ENCODE measurements around the gene ZBTB42.

DNA sequence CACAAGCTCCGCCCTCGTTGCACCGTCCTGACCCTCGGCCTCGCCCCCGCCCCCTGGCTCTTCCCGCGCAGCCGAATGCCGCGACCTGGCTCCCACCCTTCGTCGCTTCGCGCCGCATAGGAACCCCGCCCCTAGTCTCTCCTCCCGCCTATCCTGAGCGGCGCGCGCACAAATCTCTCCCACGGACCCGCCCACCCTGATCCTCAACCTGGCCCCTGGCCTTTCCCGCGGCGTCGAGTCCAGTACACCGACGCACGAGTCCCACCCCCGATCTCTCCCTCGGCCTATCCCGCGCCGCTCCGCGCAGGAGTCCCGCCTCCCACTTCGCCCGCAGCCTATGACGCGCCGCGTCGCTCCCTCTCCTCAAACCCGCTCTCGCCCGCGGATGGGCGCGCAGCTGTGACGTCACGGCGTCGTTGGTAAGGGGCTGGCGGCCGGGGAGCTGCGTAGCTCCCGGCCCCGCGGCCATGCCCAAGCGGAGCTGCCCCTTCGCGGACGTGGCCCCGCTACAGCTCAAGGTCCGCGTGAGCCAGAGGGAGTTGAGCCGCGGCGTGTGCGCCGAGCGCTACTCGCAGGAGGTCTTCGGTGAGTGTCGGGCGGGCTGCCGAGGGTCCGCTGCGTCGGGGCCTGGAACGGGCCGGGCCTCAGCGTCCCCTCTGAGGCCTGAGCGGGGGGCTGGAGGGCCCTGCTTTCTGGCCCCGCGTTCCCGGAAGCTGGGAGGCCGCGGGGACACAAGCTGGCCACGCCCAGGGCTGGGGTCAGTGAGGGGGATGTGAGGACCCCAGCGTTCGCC lies 48.0 kb upstream of the ZBTB42 start, which contains the start of gene SIVA1:
- TF ChIP-seq, protein P1, sequence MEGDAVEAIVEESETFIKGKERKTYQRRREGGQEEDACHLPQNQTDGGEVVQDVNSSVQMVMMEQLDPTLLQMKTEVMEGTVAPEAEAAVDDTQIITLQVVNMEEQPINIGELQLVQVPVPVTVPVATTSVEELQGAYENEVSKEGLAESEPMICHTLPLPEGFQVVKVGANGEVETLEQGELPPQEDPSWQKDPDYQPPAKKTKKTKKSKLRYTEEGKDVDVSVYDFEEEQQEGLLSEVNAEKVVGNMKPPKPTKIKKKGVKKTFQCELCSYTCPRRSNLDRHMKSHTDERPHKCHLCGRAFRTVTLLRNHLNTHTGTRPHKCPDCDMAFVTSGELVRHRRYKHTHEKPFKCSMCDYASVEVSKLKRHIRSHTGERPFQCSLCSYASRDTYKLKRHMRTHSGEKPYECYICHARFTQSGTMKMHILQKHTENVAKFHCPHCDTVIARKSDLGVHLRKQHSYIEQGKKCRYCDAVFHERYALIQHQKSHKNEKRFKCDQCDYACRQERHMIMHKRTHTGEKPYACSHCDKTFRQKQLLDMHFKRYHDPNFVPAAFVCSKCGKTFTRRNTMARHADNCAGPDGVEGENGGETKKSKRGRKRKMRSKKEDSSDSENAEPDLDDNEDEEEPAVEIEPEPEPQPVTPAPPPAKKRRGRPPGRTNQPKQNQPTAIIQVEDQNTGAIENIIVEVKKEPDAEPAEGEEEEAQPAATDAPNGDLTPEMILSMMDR (tag by site-specific recombination; IDR thresholded peaks at IDR 0.05): no peak
- TF ChIP-seq, protein P2, sequence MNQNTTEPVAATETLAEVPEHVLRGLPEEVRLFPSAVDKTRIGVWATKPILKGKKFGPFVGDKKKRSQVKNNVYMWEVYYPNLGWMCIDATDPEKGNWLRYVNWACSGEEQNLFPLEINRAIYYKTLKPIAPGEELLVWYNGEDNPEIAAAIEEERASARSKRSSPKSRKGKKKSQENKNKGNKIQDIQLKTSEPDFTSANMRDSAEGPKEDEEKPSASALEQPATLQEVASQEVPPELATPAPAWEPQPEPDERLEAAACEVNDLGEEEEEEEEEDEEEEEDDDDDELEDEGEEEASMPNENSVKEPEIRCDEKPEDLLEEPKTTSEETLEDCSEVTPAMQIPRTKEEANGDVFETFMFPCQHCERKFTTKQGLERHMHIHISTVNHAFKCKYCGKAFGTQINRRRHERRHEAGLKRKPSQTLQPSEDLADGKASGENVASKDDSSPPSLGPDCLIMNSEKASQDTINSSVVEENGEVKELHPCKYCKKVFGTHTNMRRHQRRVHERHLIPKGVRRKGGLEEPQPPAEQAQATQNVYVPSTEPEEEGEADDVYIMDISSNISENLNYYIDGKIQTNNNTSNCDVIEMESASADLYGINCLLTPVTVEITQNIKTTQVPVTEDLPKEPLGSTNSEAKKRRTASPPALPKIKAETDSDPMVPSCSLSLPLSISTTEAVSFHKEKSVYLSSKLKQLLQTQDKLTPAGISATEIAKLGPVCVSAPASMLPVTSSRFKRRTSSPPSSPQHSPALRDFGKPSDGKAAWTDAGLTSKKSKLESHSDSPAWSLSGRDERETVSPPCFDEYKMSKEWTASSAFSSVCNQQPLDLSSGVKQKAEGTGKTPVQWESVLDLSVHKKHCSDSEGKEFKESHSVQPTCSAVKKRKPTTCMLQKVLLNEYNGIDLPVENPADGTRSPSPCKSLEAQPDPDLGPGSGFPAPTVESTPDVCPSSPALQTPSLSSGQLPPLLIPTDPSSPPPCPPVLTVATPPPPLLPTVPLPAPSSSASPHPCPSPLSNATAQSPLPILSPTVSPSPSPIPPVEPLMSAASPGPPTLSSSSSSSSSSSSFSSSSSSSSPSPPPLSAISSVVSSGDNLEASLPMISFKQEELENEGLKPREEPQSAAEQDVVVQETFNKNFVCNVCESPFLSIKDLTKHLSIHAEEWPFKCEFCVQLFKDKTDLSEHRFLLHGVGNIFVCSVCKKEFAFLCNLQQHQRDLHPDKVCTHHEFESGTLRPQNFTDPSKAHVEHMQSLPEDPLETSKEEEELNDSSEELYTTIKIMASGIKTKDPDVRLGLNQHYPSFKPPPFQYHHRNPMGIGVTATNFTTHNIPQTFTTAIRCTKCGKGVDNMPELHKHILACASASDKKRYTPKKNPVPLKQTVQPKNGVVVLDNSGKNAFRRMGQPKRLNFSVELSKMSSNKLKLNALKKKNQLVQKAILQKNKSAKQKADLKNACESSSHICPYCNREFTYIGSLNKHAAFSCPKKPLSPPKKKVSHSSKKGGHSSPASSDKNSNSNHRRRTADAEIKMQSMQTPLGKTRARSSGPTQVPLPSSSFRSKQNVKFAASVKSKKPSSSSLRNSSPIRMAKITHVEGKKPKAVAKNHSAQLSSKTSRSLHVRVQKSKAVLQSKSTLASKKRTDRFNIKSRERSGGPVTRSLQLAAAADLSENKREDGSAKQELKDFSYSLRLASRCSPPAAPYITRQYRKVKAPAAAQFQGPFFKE (tag by site-specific recombination; IDR thresholded peaks at IDR 0.05; ENCODE audit: borderline replicate concordance): no peak
- peak; percentile 75 for TF ChIP-seq YY2 (tag by site-specific recombination; IDR thresholded peaks at IDR 0.05)
- TF ChIP-seq ZNF211 (tag by site-specific recombination; IDR thresholded peaks at IDR 0.05; ENCODE audit: low read depth): no peak
- TF ChIP-seq BCL11A (tag by site-specific recombination; IDR thresholded peaks at IDR 0.05; ENCODE audit: low read depth): no peak; the same call in 1 of the 2 replicates

All from HEK293 (cell line).